ENCODE data around the gene PEG3.

GRCh38 chr19:56842412-56842811 is 1.9 kb upstream of the PEG3 start:
- TF ChIP-seq EP300 (IDR thresholded peaks at IDR 0.05) = no peak
- no peak for TF ChIP-seq CTCF (IDR thresholded peaks at IDR 0.05)
